ENCODE measurements around the gene PGLYRP2. TPM values are rescaled to one million over a fixed set of nuclear protein-coding genes. Genes with fewer than 3 reads are reported as not detected.
A peak's percentile ranks its signal among the peaks of the same experiment; 100 is the strongest.

The PGLYRP2 gene
- total RNA-seq, 2 experiments from 2014 or later, result not detected

DNA sequence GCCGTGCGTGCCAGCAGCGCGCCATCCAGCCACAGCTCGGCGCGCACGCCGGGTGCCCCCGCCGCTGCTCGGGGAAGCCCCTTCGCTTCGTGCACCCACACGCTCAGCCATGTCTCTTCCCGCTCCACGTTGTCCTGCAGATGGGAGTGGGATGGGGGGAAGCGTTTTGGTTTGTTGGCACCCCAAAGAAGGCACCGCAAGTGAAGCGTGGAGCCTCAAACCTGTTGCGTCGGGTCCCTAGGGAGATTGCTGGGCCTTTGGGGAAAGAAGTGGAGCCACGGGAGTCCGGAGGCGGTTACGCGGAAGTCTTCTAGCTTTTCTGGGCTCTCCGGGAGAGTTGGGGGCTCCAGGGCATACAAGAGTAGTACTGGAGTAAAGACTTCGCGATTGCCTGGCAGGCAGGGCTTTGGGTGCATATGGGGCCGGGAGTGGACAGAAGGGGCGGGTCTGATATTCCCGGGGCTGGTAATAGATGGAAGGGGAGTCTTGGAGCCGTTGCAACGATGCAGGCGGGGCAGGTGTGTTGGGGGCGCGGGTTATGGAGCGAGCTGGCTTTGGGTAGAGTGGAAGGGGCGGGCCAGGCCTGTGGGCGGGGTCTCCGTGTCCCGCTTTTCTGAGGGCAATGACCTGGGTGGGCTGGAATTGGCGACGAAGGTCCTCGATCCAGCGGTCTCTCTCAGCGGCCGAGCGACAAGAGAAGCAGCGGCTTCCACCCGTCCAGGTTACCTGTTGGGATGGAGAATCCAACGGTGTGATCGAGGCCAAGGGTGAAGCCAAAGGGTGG, 21.4 kb downstream of the PGLYRP2 start:
- Histone ChIP-seq H3K36me3 (ENCODE audit: insufficient read depth, low read length) (peaks cover 82% of the 10 kb centered on the region), H3K9me3 (ENCODE audit: control insufficient read depth in 1 of 2, insufficient read depth in 1 of 2, low read length in 2 of 2) (no peaks in the 10 kb centered on the region), H3K4me1 (ENCODE audit: insufficient read depth, low read length) (peaks cover 54% of the 10 kb centered on the region), H3K27me3 (ENCODE audit: control insufficient read depth in 1 of 2, insufficient read depth in 2 of 2, low read length in 2 of 2) (no peaks in the 10 kb centered on the region), H3K27ac (ENCODE audit: low read depth in 1 of 2, low read length in 2 of 2) (no peak overlapping the region), H3K4me3 (ENCODE audit: low read length) (no peak overlapping the region)
- intact Hi-C loops (cut with DNase I, micrococcal nuclease), result no loop called here
- H3K4me1 Mint-ChIP-seq (ENCODE audit: low read depth), result peaks cover 27% of the 10 kb centered on the region
- peaks cover 71% of the 10 kb centered on the region for H3K36me3 Mint-ChIP-seq (ENCODE audit: low read depth)
- no peak overlapping the region for H3K27ac Mint-ChIP-seq
- H3K4me3 Mint-ChIP-seq, result peak overlapping the region; percentile 11
- no peaks in the 10 kb centered on the region for H3K9me3 Mint-ChIP-seq
- no peak for ATAC-seq (ENCODE audit: poor library complexity)
- no peak for DNase-seq
- POLR2A ChIA-PET, result interaction anchor here (0.5 to 2.3 kb wide), 2 partner anchors 39 to 832 kb away, joined by 4 to 9 read pairs; partner anchors contain the start of gene AKAP8L
- H3K27me3 Mint-ChIP-seq, result no peaks in the 10 kb centered on the region
- CTCF ChIA-PET, result no interaction called here
- TF ChIP-seq, protein P1, sequence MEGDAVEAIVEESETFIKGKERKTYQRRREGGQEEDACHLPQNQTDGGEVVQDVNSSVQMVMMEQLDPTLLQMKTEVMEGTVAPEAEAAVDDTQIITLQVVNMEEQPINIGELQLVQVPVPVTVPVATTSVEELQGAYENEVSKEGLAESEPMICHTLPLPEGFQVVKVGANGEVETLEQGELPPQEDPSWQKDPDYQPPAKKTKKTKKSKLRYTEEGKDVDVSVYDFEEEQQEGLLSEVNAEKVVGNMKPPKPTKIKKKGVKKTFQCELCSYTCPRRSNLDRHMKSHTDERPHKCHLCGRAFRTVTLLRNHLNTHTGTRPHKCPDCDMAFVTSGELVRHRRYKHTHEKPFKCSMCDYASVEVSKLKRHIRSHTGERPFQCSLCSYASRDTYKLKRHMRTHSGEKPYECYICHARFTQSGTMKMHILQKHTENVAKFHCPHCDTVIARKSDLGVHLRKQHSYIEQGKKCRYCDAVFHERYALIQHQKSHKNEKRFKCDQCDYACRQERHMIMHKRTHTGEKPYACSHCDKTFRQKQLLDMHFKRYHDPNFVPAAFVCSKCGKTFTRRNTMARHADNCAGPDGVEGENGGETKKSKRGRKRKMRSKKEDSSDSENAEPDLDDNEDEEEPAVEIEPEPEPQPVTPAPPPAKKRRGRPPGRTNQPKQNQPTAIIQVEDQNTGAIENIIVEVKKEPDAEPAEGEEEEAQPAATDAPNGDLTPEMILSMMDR (IDR thresholded peaks at IDR 0.05), result no peak

- ATAC-seq (ENCODE audit: poor library complexity) (no peak), DNase-seq (peak in 1 of 14 experiments; percentile 50)
- H3K4me1 Mint-ChIP-seq (ENCODE audit: low read depth), result peaks cover 27% of the 10 kb centered on the region
- H3K27me3 Mint-ChIP-seq, result no peaks in the 10 kb centered on the region
- no peak overlapping the region for H3K27ac Mint-ChIP-seq
- Histone ChIP-seq H3K27ac (ENCODE audit: low read depth in 1 of 2, low read length in 2 of 2) (no peak overlapping the region), H3K27me3 (ENCODE audit: control insufficient read depth in 1 of 2, insufficient read depth in 2 of 2, low read length in 2 of 2) (no peaks in the 10 kb centered on the region), H3K4me1 (ENCODE audit: insufficient read depth, low read length) (peaks cover 46% of the 10 kb centered on the region), H3K36me3 (ENCODE audit: insufficient read depth, low read length) (peaks cover 89% of the 10 kb centered on the region), H3K4me3 (ENCODE audit: low read length) (no peak overlapping the region), H3K9me3 (ENCODE audit: control insufficient read depth in 1 of 2, insufficient read depth in 1 of 2, low read length in 2 of 2) (no peaks in the 10 kb centered on the region)
- no peaks in the 10 kb centered on the region for H3K9me3 Mint-ChIP-seq
- no peak overlapping the region for H3K4me3 Mint-ChIP-seq
- H3K36me3 Mint-ChIP-seq (ENCODE audit: low read depth), result peaks cover 68% of the 10 kb centered on the region
- ChIA-PET POLR2A (interaction anchor here (2.3 to 3.1 kb wide), 2 partner anchors 10 to 38 kb away, joined by 9 read pairs; partner anchors contain the start of gene AKAP8L), CTCF (no interaction called here)
- TF ChIP-seq, protein P1 (IDR thresholded peaks at IDR 0.05), result no peak
- intact Hi-C loops (cut with DNase I, micrococcal nuclease), result no loop called here
Measured at GRCh38 chr19:15456871-15457700, 22.2 kb downstream of the PGLYRP2 start.

DNA sequence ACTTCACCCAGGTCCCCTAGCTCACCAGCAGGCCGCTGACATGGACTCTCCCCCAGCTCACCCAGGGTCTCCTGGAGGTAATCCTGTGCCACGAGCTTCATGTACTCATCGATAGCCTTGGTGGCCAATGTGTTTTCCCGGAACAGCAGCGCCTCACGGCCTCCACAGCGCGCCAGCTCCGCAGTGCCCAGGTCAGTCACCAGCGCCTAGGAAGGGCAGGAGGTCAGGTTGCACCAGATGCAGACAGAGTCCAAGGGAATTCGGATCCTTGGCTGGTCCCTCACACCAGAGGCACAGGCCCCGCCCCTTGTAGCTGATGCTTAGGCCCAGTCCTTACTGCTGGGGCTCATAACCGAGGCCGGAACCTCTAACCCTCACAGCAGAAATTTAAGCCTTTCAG, 22.9 kb downstream of the PGLYRP2 start:
- no peaks in the 10 kb centered on the region for H3K9me3 ChIP-seq (ENCODE audit: control insufficient read depth in 1 of 2, insufficient read depth in 1 of 2, low read length in 2 of 2)
- DNase-seq (no peak), ATAC-seq (ENCODE audit: poor library complexity) (no peak)
- H3K27ac ChIP-seq (ENCODE audit: low read depth in 1 of 2, low read length in 2 of 2), result peak overlapping the region in 1 of 2 donors; percentile 21
- CTCF ChIA-PET, result no interaction called here
- no peak overlapping the region for H3K27ac Mint-ChIP-seq
- H3K36me3 Mint-ChIP-seq (ENCODE audit: low read depth), result peaks cover 68% of the 10 kb centered on the region
- peaks cover 45% of the 10 kb centered on the region for H3K4me1 ChIP-seq (ENCODE audit: insufficient read depth, low read length)
- POLR2A ChIA-PET, result interaction anchor here (2.3 to 3.1 kb wide), 2 partner anchors 11 to 37 kb away, joined by 9 read pairs; partner anchors contain the start of gene AKAP8L
- no peaks in the 10 kb centered on the region for H3K27me3 ChIP-seq (ENCODE audit: control insufficient read depth in 1 of 2, insufficient read depth in 2 of 2, low read length in 2 of 2)
- H3K4me1 Mint-ChIP-seq (ENCODE audit: low read depth), result peaks cover 22% of the 10 kb centered on the region
- H3K36me3 ChIP-seq (ENCODE audit: insufficient read depth, low read length), result peaks cover 91% of the 10 kb centered on the region
- no peak overlapping the region for H3K4me3 Mint-ChIP-seq
- H3K27me3 Mint-ChIP-seq, result no peaks in the 10 kb centered on the region
- intact Hi-C loops (cut with DNase I, micrococcal nuclease), result no loop called here
- H3K9me3 Mint-ChIP-seq, result no peaks in the 10 kb centered on the region
- no peak overlapping the region for H3K4me3 ChIP-seq (ENCODE audit: low read length)
- TF ChIP-seq, protein P1 (IDR thresholded peaks at IDR 0.05), result no peak

Measured in CD4-positive, alpha-beta T cell (primary cell).